GM23338 (cell line): Measurements from ENCODE around the gene POLR3K. TPM values are rescaled to one million over a fixed set of nuclear protein-coding genes. Genes with fewer than 3 reads are reported as not detected.

Experiments
- CREB1 ChIP-seq: fragments of 250-450 bp; sonication (Bioruptor Pico); IDR thresholded peaks from 2 replicates; pipeline ENCODE4 v1.5.0; 2020; ENCODE audit warnings: low read depth, mild to moderate bottlenecking, moderate library complexity
- CTCF ChIP-seq, 2 experiments: fragments of 200-600 bp in 1 of 2; sonication (generic) in 1 of 2; conservative IDR thresholded peaks; 2 replicates each; pipeline versions ENCODE4 v1.5.1 to v1.6.1; 2016 to 2017; ENCODE audit warnings: antibody characterized with exemption in 2 of 2, low read depth in 2 of 2, mild to moderate bottlenecking in 2 of 2, moderate library complexity in 1 of 2
- ETS1 ChIP-seq: IDR thresholded peaks from 2 replicates; pipeline ENCODE4 v1.6.1; 2016; ENCODE audit warnings: antibody characterized with exemption
- JUNB ChIP-seq: IDR thresholded peaks from one replicate; pipeline ENCODE4 v1.6.1; 2016; ENCODE audit warnings: antibody characterized with exemption; ENCODE audit not compliant: unreplicated experiment
- NANOG ChIP-seq: IDR thresholded peaks from 2 replicates; pipeline ENCODE4 v1.6.1; 2016; ENCODE audit warnings: antibody characterized with exemption, borderline replicate concordance
- POLR2AphosphoS5 ChIP-seq: IDR thresholded peaks from 2 replicates; pipeline ENCODE4 v1.6.1; 2016; ENCODE audit warnings: antibody characterized with exemption, low read depth
- STAT1 ChIP-seq: IDR thresholded peaks from one replicate; pipeline ENCODE4 v1.6.1; 2016; ENCODE audit warnings: antibody characterized with exemption; ENCODE audit not compliant: unreplicated experiment
- ZNF114 ChIP-seq: fragments of 250-450 bp; sonication (Bioruptor Pico); IDR thresholded peaks from 2 replicates; pipeline ENCODE4 v1.5.0; 2020; ENCODE audit warnings: mild to moderate bottlenecking, moderate library complexity
- ZNF462 ChIP-seq: fragments of 250-450 bp; sonication (Bioruptor Pico); IDR thresholded peaks from 2 replicates; pipeline ENCODE4 v1.5.0; 2020; ENCODE audit warnings: mild to moderate bottlenecking, moderate library complexity
- polyA plus RNA-seq: library from polyadenylated mRNA; unstranded; fragments of >200 nt; fragmentation: Nextera tagmentation; extraction: Ambion mirVana; gene quantifications from 2 replicates; pipeline ENCODE4 v1.2.1, GENCODE V29; 2016
- total RNA-seq: library from RNA; depleted of rRNA; stranded (reverse); fragments of >200 nt; shearing (Covaris generic); gene quantifications from 2 replicates; pipeline ENCODE4 v1.2.3, GENCODE V29; 2014

POLR3K gene
- total and polyA plus RNA-seq, 2 experiments from 2014 or later, result 17.8 to 58.5 TPM

- TF ChIP-seq ZNF462 (no peak), CTCF (conservative IDR thresholded peaks at IDR 0.05; ENCODE audit: low read depth in 2 of 2) (no peak), ETS1 (no peak), POLR2AphosphoS5 (no peak), JUNB (no peak), ZNF114 (no peak), STAT1 (no peak), CREB1 (no peak), NANOG (no peak)
Observed at GRCh38 chr16:35678-36305, 17.6 kb downstream of the POLR3K start (continued).
